Stomach (tissue), 9 donors: ENCODE measurements around the gene SOX11. TPM values are rescaled to one million over a fixed set of nuclear protein-coding genes. Genes with fewer than 3 reads are reported as not detected.

ENCODE experiments used
- DNase-seq, 2 donors: peaks; one replicate each; pipeline versions ENCODE4 v3.0.0 to v3.0.0-alpha.2; 2013 to 2019
- H3K27ac ChIP-seq, 5 donors: fragments of 200-600 bp in 4 of 5; sonication (generic) in 4 of 5; one replicate each; pipeline ENCODE4 v1.5.1; 2013 to 2019; ENCODE audit warnings: mild to moderate bottlenecking in 1 of 5, moderate library complexity in 1 of 5
- H3K27me3 ChIP-seq, 3 donors: fragments of 200-600 bp; sonication (generic); one replicate each; pipeline ENCODE4 v1.5.1; 2017 to 2019; ENCODE audit warnings: mixed run types in 1 of 3
- H3K36me3 ChIP-seq, 4 donors: fragments of 200-600 bp; sonication (generic); 1 replicate in 3 of 4; 2 replicates in 1 of 4; pipeline ENCODE4 v1.5.1; 2016 to 2019
- H3K4me1 ChIP-seq, 4 donors: fragments of 200-600 bp; sonication (generic); one replicate each; pipeline ENCODE4 v1.5.1; 2016 to 2019
- H3K4me3 ChIP-seq, 4 donors: fragments of 200-600 bp; sonication (generic) in 3 of 4; one replicate each; pipeline ENCODE4 v1.5.1; 2016 to 2019; ENCODE audit warnings: mild to moderate bottlenecking in 1 of 4
- H3K9me3 ChIP-seq, 4 donors: fragments of 200-600 bp; sonication (generic); one replicate each; pipeline ENCODE4 v1.5.1; 2016 to 2019
- CTCF ChIP-seq, 7 experiments: fragments of 450-650 bp in 4 of 7; fragments of 200-600 bp in 3 of 7; sonication (generic) in 3 of 7; IDR thresholded peaks; one replicate each; pipeline ENCODE4 v1.5.1; 2016 to 2019; ENCODE audit warnings: antibody characterized with exemption in 7 of 7, control low read depth in 2 of 7, mild to moderate bottlenecking in 1 of 7
- EP300 ChIP-seq: sonication (generic); formaldehyde crosslinking; IDR thresholded peaks from one replicate; pipeline ENCODE4 v1.6.1; 2017; ENCODE audit warnings: antibody characterized with exemption
- POLR2A ChIP-seq, 4 donors: fragments of 450-650 bp; IDR thresholded peaks; one replicate each; pipeline ENCODE4 v1.6.1; 2016; ENCODE audit warnings: antibody characterized with exemption in 4 of 4, control low read depth in 2 of 4, mild to moderate bottlenecking in 1 of 4, moderate library complexity in 1 of 4
- POLR2AphosphoS5 ChIP-seq, 3 donors: sonication (generic); formaldehyde crosslinking; IDR thresholded peaks; one replicate each; pipeline ENCODE4 v1.6.1; 2016; ENCODE audit warnings: antibody characterized with exemption in 3 of 3
- WGBS, 5 donors: extraction: QIAGEN DNeasy Blood & Tissue Kit in 3 of 5; methylation state at CpG; one replicate each; pipeline versions ENCODE4 v1.1.5 to v1.1.7; 2013 to 2018; 5-methylcytosine and 5-hydroxymethylcytosine counted together
- intact Hi-C: fragments of 100-400 bp; cut with DNase I; formaldehyde crosslinking; loops from one replicate; pipeline ENCODE4 v1.15.1; 2023; ENCODE audit warnings: low total_unique reads
- polyA plus RNA-seq, 3 donors: library from polyadenylated mRNA; stranded (reverse); fragments of 200-250 nt; gene quantifications; one replicate each; pipeline ENCODE4 v1.2.3, GENCODE V29; 2013
- total RNA-seq, 5 donors: library from RNA; depleted of rRNA; stranded (reverse); fragments of >200 nt; gene quantifications; one replicate each; pipeline versions ENCODE4 v1.1.0 to v1.2.3, GENCODE V29; 2014 to 2016
- donor health status: healthy with polysubstance abuse.
- donor health status: Bipolar disorder and iron deficiency.
- donor health status: healthy.

SOX11 gene
- total and polyA plus RNA-seq, 8 donors = 0.06 to 3.7 (median 0.11) TPM; not detected in 4

- 73 to 80% (median 78%) methylated on average over 4 of the region's 4 CpGs for WGBS, 5 donors
- Histone ChIP-seq H3K27me3 (no peaks in the 10 kb centered on the region), H3K4me1 (no peaks in the 10 kb centered on the region), H3K27ac (no peak overlapping the region), H3K9me3 (no peaks in the 10 kb centered on the region), H3K36me3 (no peaks in the 10 kb centered on the region), H3K4me3 (no peak overlapping the region)
- no peak for DNase-seq
- intact Hi-C loops = no loop called here
- no peak for TF ChIP-seq CTCF (IDR thresholded peaks at IDR 0.05)
- no peak for TF ChIP-seq POLR2A (IDR thresholded peaks at IDR 0.05)
- TF ChIP-seq EP300 = no peak
- TF ChIP-seq POLR2AphosphoS5 (IDR thresholded peaks at IDR 0.05) = no peak
Observed at GRCh38 chr2:5748946-5749345, 56.8 kb downstream of the SOX11 start.

- H3K4me1 ChIP-seq = no peaks in the 10 kb centered on the region
- no peak overlapping the region for H3K27ac ChIP-seq
- no peaks in the 10 kb centered on the region for H3K36me3 ChIP-seq
- H3K9me3 ChIP-seq = no peaks in the 10 kb centered on the region
- no peak for DNase-seq
- H3K27me3 ChIP-seq = no peaks in the 10 kb centered on the region
- WGBS, 5 donors = 83 to 93% (median 88%) methylated on average over 8 of the region's 8 CpGs
- H3K4me3 ChIP-seq = no peak overlapping the region
- intact Hi-C loops = no loop called here
- no peak for TF ChIP-seq POLR2A (IDR thresholded peaks at IDR 0.05)
- no peak for TF ChIP-seq POLR2AphosphoS5 (IDR thresholded peaks at IDR 0.05)
- TF ChIP-seq EP300 = no peak
- no peak for TF ChIP-seq CTCF (IDR thresholded peaks at IDR 0.05)
Observed at GRCh38 chr2:5749347-5749746, 57.2 kb downstream of the SOX11 start.
